ENCODE data around the gene HES3. TPM values are rescaled to one million over a fixed set of nuclear protein-coding genes. Genes with fewer than 3 reads are reported as not detected.

Gene HES3
- total RNA-seq, 1 donor from 2014 or later: not detected

GRCh38 chr1:6244401-6245049 is 546 bp downstream of the HES3 start:
- no peak for DNase-seq (ENCODE audit: low spot score)
- H3K27ac Mint-ChIP-seq (ENCODE audit: unreplicated experiment): no peak overlapping the region
- no peak overlapping the region for H3K4me3 Mint-ChIP-seq (ENCODE audit: unreplicated experiment)

GRCh38 chr1:6245086-6245868 is 1.3 kb downstream of the HES3 start:
- H3K4me3 Mint-ChIP-seq (ENCODE audit: unreplicated experiment): no peak overlapping the region
- peak; percentile 95 for DNase-seq (ENCODE audit: low spot score)
- TF ChIP-seq, protein P1, sequence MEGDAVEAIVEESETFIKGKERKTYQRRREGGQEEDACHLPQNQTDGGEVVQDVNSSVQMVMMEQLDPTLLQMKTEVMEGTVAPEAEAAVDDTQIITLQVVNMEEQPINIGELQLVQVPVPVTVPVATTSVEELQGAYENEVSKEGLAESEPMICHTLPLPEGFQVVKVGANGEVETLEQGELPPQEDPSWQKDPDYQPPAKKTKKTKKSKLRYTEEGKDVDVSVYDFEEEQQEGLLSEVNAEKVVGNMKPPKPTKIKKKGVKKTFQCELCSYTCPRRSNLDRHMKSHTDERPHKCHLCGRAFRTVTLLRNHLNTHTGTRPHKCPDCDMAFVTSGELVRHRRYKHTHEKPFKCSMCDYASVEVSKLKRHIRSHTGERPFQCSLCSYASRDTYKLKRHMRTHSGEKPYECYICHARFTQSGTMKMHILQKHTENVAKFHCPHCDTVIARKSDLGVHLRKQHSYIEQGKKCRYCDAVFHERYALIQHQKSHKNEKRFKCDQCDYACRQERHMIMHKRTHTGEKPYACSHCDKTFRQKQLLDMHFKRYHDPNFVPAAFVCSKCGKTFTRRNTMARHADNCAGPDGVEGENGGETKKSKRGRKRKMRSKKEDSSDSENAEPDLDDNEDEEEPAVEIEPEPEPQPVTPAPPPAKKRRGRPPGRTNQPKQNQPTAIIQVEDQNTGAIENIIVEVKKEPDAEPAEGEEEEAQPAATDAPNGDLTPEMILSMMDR (IDR thresholded peaks at IDR 0.05): peak; percentile 86
- H3K27me3 Mint-ChIP-seq (ENCODE audit: low read depth): peaks cover 40% of the 10 kb centered on the region
- H3K4me1 Mint-ChIP-seq (ENCODE audit: low read depth): peaks cover 15% of the 10 kb centered on the region
- H3K27ac Mint-ChIP-seq (ENCODE audit: unreplicated experiment): no peak overlapping the region
- no peaks in the 10 kb centered on the region for H3K36me3 Mint-ChIP-seq (ENCODE audit: low read depth)
- no peaks in the 10 kb centered on the region for H3K9me3 Mint-ChIP-seq (ENCODE audit: low read depth)

More at GRCh38 chr1:6244401-6245049, 546 bp downstream of the HES3 start:
- no peaks in the 10 kb centered on the region for H3K9me3 Mint-ChIP-seq (ENCODE audit: low read depth)
- peaks cover 15% of the 10 kb centered on the region for H3K4me1 Mint-ChIP-seq (ENCODE audit: low read depth)
- no peaks in the 10 kb centered on the region for H3K36me3 Mint-ChIP-seq (ENCODE audit: low read depth)
- H3K27me3 Mint-ChIP-seq (ENCODE audit: low read depth): peaks cover 41% of the 10 kb centered on the region
- TF ChIP-seq, protein P1 (IDR thresholded peaks at IDR 0.05): no peak

GRCh38 chr1:6245869-6246496 is 2.0 kb downstream of the HES3 start:
- DNase-seq (ENCODE audit: low spot score): peak; percentile 78
- Mint-ChIP-seq H3K27ac (ENCODE audit: unreplicated experiment) (no peak overlapping the region), H3K36me3 (ENCODE audit: low read depth) (no peaks in the 10 kb centered on the region), H3K4me3 (ENCODE audit: unreplicated experiment) (peak overlapping the region; percentile 54), H3K9me3 (ENCODE audit: low read depth) (no peaks in the 10 kb centered on the region), H3K4me1 (ENCODE audit: low read depth) (peaks cover 15% of the 10 kb centered on the region), H3K27me3 (ENCODE audit: low read depth) (peaks cover 43% of the 10 kb centered on the region)
- TF ChIP-seq, protein P1 (IDR thresholded peaks at IDR 0.05): no peak

GRCh38 chr1:6246497-6247467 is 2.8 kb downstream of the HES3 start:
- Mint-ChIP-seq H3K36me3 (ENCODE audit: low read depth) (no peaks in the 10 kb centered on the region), H3K27me3 (ENCODE audit: low read depth) (peaks cover 40% of the 10 kb centered on the region), H3K27ac (ENCODE audit: unreplicated experiment) (peak overlapping the region; percentile 8), H3K4me1 (ENCODE audit: low read depth) (peaks cover 8% of the 10 kb centered on the region), H3K9me3 (ENCODE audit: low read depth) (no peaks in the 10 kb centered on the region), H3K4me3 (ENCODE audit: unreplicated experiment) (peak overlapping the region; percentile 54)
- peak; percentile 87 for DNase-seq (ENCODE audit: low spot score)
- TF ChIP-seq, protein P1 (IDR thresholded peaks at IDR 0.05): peak; percentile 97
